H7 (cell line): ENCODE data around the gene PRKCA. TPM values are rescaled to one million over a fixed set of nuclear protein-coding genes. Genes with fewer than 3 reads are reported as not detected.

Experiments used
- DNase-seq: peaks from one replicate; pipeline ENCODE4 v3.0.0; 2012
- H3K27me3 ChIP-seq: 2 replicates; pipeline ENCODE4 v1.6.0; 2011; ENCODE audit warnings: mild to moderate bottlenecking, low read length; ENCODE audit not compliant: control insufficient read depth, insufficient read depth
- H3K36me3 ChIP-seq: replicated peaks from 2 replicates; pipeline ENCODE4 v1.5.1; 2011; ENCODE audit warnings: low read length; ENCODE audit not compliant: control insufficient read depth, insufficient read depth
- H3K4me3 ChIP-seq: 2 replicates; pipeline ENCODE4 v1.5.1; 2011; ENCODE audit warnings: low read depth, mild to moderate bottlenecking, control low read depth, low read length, moderate library complexity; ENCODE audit not compliant: insufficient read depth
- total RNA-seq: library from RNA; depleted of rRNA; stranded (reverse); fragments of >200 nt; shearing (Covaris generic); gene quantifications from 2 replicates; pipeline ENCODE4 v1.2.3, GENCODE V29; 2014

The PRKCA gene
- total RNA-seq, 1 experiment from 2014 or later = 10.0 TPM

GRCh38 chr17:66533572-66533971 is 231.2 kb downstream of the PRKCA start:
- no peaks in the 10 kb centered on the region for H3K27me3 ChIP-seq
- H3K4me3 ChIP-seq = no peak overlapping the region
- DNase-seq = peak; percentile 55
- H3K36me3 ChIP-seq = no peaks in the 10 kb centered on the region

- Histone ChIP-seq H3K36me3 (no peaks in the 10 kb centered on the region), H3K27me3 (no peaks in the 10 kb centered on the region), H3K4me3 (no peak overlapping the region)
- DNase-seq = no peak
These were observed 231.6 kb downstream of the PRKCA start for GRCh38 chr17:66533986-66534385.

GRCh38 chr17:66535611-66536010 is 233.2 kb downstream of the PRKCA start:
- no peaks in the 10 kb centered on the region for H3K27me3 ChIP-seq
- no peak overlapping the region for H3K4me3 ChIP-seq
- no peaks in the 10 kb centered on the region for H3K36me3 ChIP-seq
- no peak for DNase-seq

GRCh38 chr17:66537502-66537901 is 235.1 kb downstream of the PRKCA start:
- no peaks in the 10 kb centered on the region for H3K36me3 ChIP-seq
- H3K27me3 ChIP-seq = no peaks in the 10 kb centered on the region
- H3K4me3 ChIP-seq = no peak overlapping the region
- no peak for DNase-seq

- no peak for DNase-seq
- Histone ChIP-seq H3K36me3 (no peaks in the 10 kb centered on the region), H3K27me3 (no peaks in the 10 kb centered on the region), H3K4me3 (no peak overlapping the region)
These were observed 236.4 kb downstream of the PRKCA start for GRCh38 chr17:66538776-66539175.

GRCh38 chr17:66540131-66540781 is 237.8 kb downstream of the PRKCA start:
- Histone ChIP-seq H3K27me3 (no peaks in the 10 kb centered on the region), H3K36me3 (no peaks in the 10 kb centered on the region), H3K4me3 (no peak overlapping the region)
- peak; percentile 73 for DNase-seq

- H3K27me3 ChIP-seq = no peaks in the 10 kb centered on the region
- no peaks in the 10 kb centered on the region for H3K36me3 ChIP-seq
- DNase-seq = no peak
- no peak overlapping the region for H3K4me3 ChIP-seq
These were observed 239.2 kb downstream of the PRKCA start for GRCh38 chr17:66541461-66542128.

- no peak for DNase-seq
- Histone ChIP-seq H3K27me3 (no peaks in the 10 kb centered on the region), H3K4me3 (no peak overlapping the region), H3K36me3 (no peaks in the 10 kb centered on the region)
These were observed 239.9 kb downstream of the PRKCA start for GRCh38 chr17:66542129-66542966.

GRCh38 chr17:66542967-66543520 is 240.6 kb downstream of the PRKCA start:
- DNase-seq = no peak
- Histone ChIP-seq H3K36me3 (no peaks in the 10 kb centered on the region), H3K27me3 (no peaks in the 10 kb centered on the region), H3K4me3 (no peak overlapping the region)

GRCh38 chr17:66543526-66543925 is 241.1 kb downstream of the PRKCA start:
- H3K27me3 ChIP-seq = no peaks in the 10 kb centered on the region
- H3K36me3 ChIP-seq = no peaks in the 10 kb centered on the region
- H3K4me3 ChIP-seq = no peak overlapping the region
- no peak for DNase-seq

- no peaks in the 10 kb centered on the region for H3K27me3 ChIP-seq
- no peak for DNase-seq
- H3K36me3 ChIP-seq = no peaks in the 10 kb centered on the region
- H3K4me3 ChIP-seq = no peak overlapping the region
These were observed 243.5 kb downstream of the PRKCA start for GRCh38 chr17:66545918-66546317.

- no peak for DNase-seq
- Histone ChIP-seq H3K27me3 (no peaks in the 10 kb centered on the region), H3K4me3 (no peak overlapping the region), H3K36me3 (no peaks in the 10 kb centered on the region)
These were observed 244.9 kb downstream of the PRKCA start for GRCh38 chr17:66547151-66547865.

- H3K36me3 ChIP-seq = no peaks in the 10 kb centered on the region
- no peak for DNase-seq
- no peak overlapping the region for H3K4me3 ChIP-seq
- no peaks in the 10 kb centered on the region for H3K27me3 ChIP-seq
These were observed 245.7 kb downstream of the PRKCA start for GRCh38 chr17:66548158-66548557.

- no peaks in the 10 kb centered on the region for H3K36me3 ChIP-seq
- H3K4me3 ChIP-seq = no peak overlapping the region
- no peak for DNase-seq
- H3K27me3 ChIP-seq = no peaks in the 10 kb centered on the region
These were observed 246.4 kb downstream of the PRKCA start for GRCh38 chr17:66548659-66549310.
